ENCODE results near the gene SMYD3.

- TF ChIP-seq MGA (IDR thresholded peaks at IDR 0.05) = no peak
- no peak for TF ChIP-seq TCF3 (CRISPR knock-in tag; IDR thresholded peaks at IDR 0.05)
- TF ChIP-seq ZNF696 (CRISPR knock-in tag; conservative IDR thresholded peaks at IDR 0.05) = no peak
- no peak for TF ChIP-seq FOS (IDR thresholded peaks at IDR 0.05; ENCODE audit: extremely low read depth, insufficient read length)
- no peak for TF ChIP-seq ZNF124 (CRISPR knock-in tag; IDR thresholded peaks at IDR 0.05)
- no peak for TF ChIP-seq ARNT (IDR thresholded peaks at IDR 0.05)
These were observed 549.7 kb downstream of the SMYD3 start for GRCh38 chr1:245957427-245957826.

All from K562 (cell line).